Stomach (tissue), 9 donors: ENCODE results near the gene CSRP1. TPM values are rescaled to one million over a fixed set of nuclear protein-coding genes. Genes with fewer than 3 reads are reported as not detected.

Experiments
- DNase-seq, 2 donors: peaks; one replicate each; pipeline versions ENCODE4 v3.0.0 to v3.0.0-alpha.2; 2013 to 2019
- H3K27ac ChIP-seq, 5 donors: fragments of 200-600 bp in 4 of 5; sonication (generic) in 4 of 5; one replicate each; pipeline ENCODE4 v1.5.1; 2013 to 2019; ENCODE audit warnings: mild to moderate bottlenecking in 1 of 5, moderate library complexity in 1 of 5
- H3K27me3 ChIP-seq, 3 donors: fragments of 200-600 bp; sonication (generic); one replicate each; pipeline ENCODE4 v1.5.1; 2017 to 2019; ENCODE audit warnings: mixed run types in 1 of 3
- H3K36me3 ChIP-seq, 4 donors: fragments of 200-600 bp; sonication (generic); 1 replicate in 3 of 4; 2 replicates in 1 of 4; pipeline ENCODE4 v1.5.1; 2016 to 2019
- H3K4me1 ChIP-seq, 4 donors: fragments of 200-600 bp; sonication (generic); one replicate each; pipeline ENCODE4 v1.5.1; 2016 to 2019
- H3K4me3 ChIP-seq, 4 donors: fragments of 200-600 bp; sonication (generic) in 3 of 4; one replicate each; pipeline ENCODE4 v1.5.1; 2016 to 2019; ENCODE audit warnings: mild to moderate bottlenecking in 1 of 4
- H3K9me3 ChIP-seq, 4 donors: fragments of 200-600 bp; sonication (generic); one replicate each; pipeline ENCODE4 v1.5.1; 2016 to 2019
- CTCF ChIP-seq, 7 experiments: fragments of 450-650 bp in 4 of 7; fragments of 200-600 bp in 3 of 7; sonication (generic) in 3 of 7; IDR thresholded peaks; one replicate each; pipeline ENCODE4 v1.5.1; 2016 to 2019; ENCODE audit warnings: antibody characterized with exemption in 7 of 7, control low read depth in 2 of 7, mild to moderate bottlenecking in 1 of 7
- EP300 ChIP-seq: sonication (generic); formaldehyde crosslinking; IDR thresholded peaks from one replicate; pipeline ENCODE4 v1.6.1; 2017; ENCODE audit warnings: antibody characterized with exemption
- POLR2A ChIP-seq, 4 donors: fragments of 450-650 bp; IDR thresholded peaks; one replicate each; pipeline ENCODE4 v1.6.1; 2016; ENCODE audit warnings: antibody characterized with exemption in 4 of 4, control low read depth in 2 of 4, mild to moderate bottlenecking in 1 of 4, moderate library complexity in 1 of 4
- POLR2AphosphoS5 ChIP-seq, 3 donors: sonication (generic); formaldehyde crosslinking; IDR thresholded peaks; one replicate each; pipeline ENCODE4 v1.6.1; 2016; ENCODE audit warnings: antibody characterized with exemption in 3 of 3
- WGBS, 5 donors: extraction: QIAGEN DNeasy Blood & Tissue Kit in 3 of 5; methylation state at CpG; one replicate each; pipeline versions ENCODE4 v1.1.5 to v1.1.7; 2013 to 2018; 5-methylcytosine and 5-hydroxymethylcytosine counted together
- intact Hi-C: fragments of 100-400 bp; cut with DNase I; formaldehyde crosslinking; loops from one replicate; pipeline ENCODE4 v1.15.1; 2023; ENCODE audit warnings: low total_unique reads
- polyA plus RNA-seq, 3 donors: library from polyadenylated mRNA; stranded (reverse); fragments of 200-250 nt; gene quantifications; one replicate each; pipeline ENCODE4 v1.2.3, GENCODE V29; 2013
- total RNA-seq, 5 donors: library from RNA; depleted of rRNA; stranded (reverse); fragments of >200 nt; gene quantifications; one replicate each; pipeline versions ENCODE4 v1.1.0 to v1.2.3, GENCODE V29; 2014 to 2016
- donor health status: healthy with polysubstance abuse.
- donor health status: Bipolar disorder and iron deficiency.
- donor health status: healthy.

The CSRP1 gene
- total and polyA plus RNA-seq, 8 donors = 220 to 2,162 (median 528) TPM

- Histone ChIP-seq H3K27ac (peak overlapping the region in 4 of 5 donors; percentile 93 to 96 (median 95)), H3K36me3 (peaks cover 12 to 37% (median 25%) of the 10 kb centered on the region in 4 donors), H3K4me1 (peaks cover 70 to 99% (median 84%) of the 10 kb centered on the region in 4 donors), H3K4me3 (no peak overlapping the region), H3K27me3 (no peaks in the 10 kb centered on the region), H3K9me3 (no peaks in the 10 kb centered on the region)
- intact Hi-C loops = no loop called here
- 69 to 89% (median 84%) methylated on average over 3 of the region's 3 CpGs for WGBS, 5 donors
- TF ChIP-seq POLR2AphosphoS5 (IDR thresholded peaks at IDR 0.05) = peak in 1 of 3 donors; percentile 6
- no peak for TF ChIP-seq POLR2A (IDR thresholded peaks at IDR 0.05)
- no peak for TF ChIP-seq CTCF (IDR thresholded peaks at IDR 0.05)
- DNase-seq = no peak
Measured at GRCh38 chr1:201499191-201499590, 7.7 kb downstream of the CSRP1 start.

- intact Hi-C loops = no loop called here
- no peaks in the 10 kb centered on the region for H3K9me3 ChIP-seq
- no peak for DNase-seq
- H3K4me3 ChIP-seq = no peak overlapping the region
- peaks cover 71 to 100% (median 84%) of the 10 kb centered on the region in 4 donors for H3K4me1 ChIP-seq
- peaks cover 18 to 43% (median 28%) of the 10 kb centered on the region in 4 donors for H3K36me3 ChIP-seq
- H3K27ac ChIP-seq = peak overlapping the region in 4 of 5 donors; percentile 93 to 96 (median 95)
- WGBS, 5 donors = 61 to 94% (median 87%) methylated on average over 8 of the region's 8 CpGs
- TF ChIP-seq POLR2A (IDR thresholded peaks at IDR 0.05) = no peak
- TF ChIP-seq POLR2AphosphoS5 (IDR thresholded peaks at IDR 0.05) = peak in 1 of 3 donors; percentile 4
- H3K27me3 ChIP-seq = no peaks in the 10 kb centered on the region
Measured at GRCh38 chr1:201498621-201499020, 8.3 kb downstream of the CSRP1 start.

DNA sequence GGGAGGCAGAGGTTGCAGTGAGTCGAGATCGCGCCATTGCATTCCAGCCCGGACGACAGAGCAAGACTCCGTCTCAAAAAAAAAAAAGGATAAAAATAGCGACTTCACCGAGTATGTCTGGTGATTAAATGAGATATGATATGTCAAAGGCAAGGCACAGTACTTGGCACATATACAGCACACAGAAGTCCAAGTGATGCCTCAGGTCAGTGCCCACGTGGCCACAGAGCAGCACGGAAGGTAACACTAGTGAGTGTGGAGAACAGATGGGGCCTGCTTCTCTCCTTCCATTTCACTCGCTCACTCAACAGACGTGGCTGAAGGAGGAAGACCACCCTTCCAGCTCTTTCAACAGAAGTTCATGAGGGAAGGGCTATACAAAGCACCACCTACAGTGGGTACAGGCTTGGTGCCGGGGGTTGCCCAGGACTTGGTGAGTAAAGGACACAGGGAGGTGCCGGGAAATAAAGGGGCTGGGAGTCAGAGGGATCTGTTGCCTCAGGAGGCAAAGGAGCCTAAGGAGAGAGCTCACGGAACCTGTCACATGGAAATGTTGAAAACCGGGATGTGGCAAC, 8.9 kb downstream of the CSRP1 start:
- 82 to 92% (median 86%) methylated on average over 16 of the region's 16 CpGs for WGBS, 5 donors
- intact Hi-C loops = no loop called here
- TF ChIP-seq POLR2A (IDR thresholded peaks at IDR 0.05) (no peak), CTCF (IDR thresholded peaks at IDR 0.05) (no peak), POLR2AphosphoS5 (IDR thresholded peaks at IDR 0.05) (no peak), EP300 (no peak)
- H3K9me3 ChIP-seq = no peaks in the 10 kb centered on the region
- peaks cover 67 to 100% (median 86%) of the 10 kb centered on the region in 4 donors for H3K4me1 ChIP-seq
- DNase-seq = no peak
- H3K27me3 ChIP-seq = no peaks in the 10 kb centered on the region
- H3K4me3 ChIP-seq = no peak overlapping the region
- H3K27ac ChIP-seq = peak overlapping the region in 4 of 5 donors; percentile 93 to 96 (median 95)
- H3K36me3 ChIP-seq = peaks cover 24 to 49% (median 31%) of the 10 kb centered on the region in 4 donors

- 49 to 64% (median 59%) methylated on average over 8 of the region's 8 CpGs for WGBS, 5 donors
- intact Hi-C loops = no loop called here
- no peaks in the 10 kb centered on the region for H3K27me3 ChIP-seq
- TF ChIP-seq POLR2AphosphoS5 (IDR thresholded peaks at IDR 0.05) (no peak), POLR2A (IDR thresholded peaks at IDR 0.05) (no peak), CTCF (IDR thresholded peaks at IDR 0.05) (no peak), EP300 (no peak)
- no peak for DNase-seq
- peaks cover 50 to 100% (median 88%) of the 10 kb centered on the region in 4 donors for H3K4me1 ChIP-seq
- peak overlapping the region; percentile 56 to 96 (median 95) for H3K27ac ChIP-seq
- H3K9me3 ChIP-seq = no peaks in the 10 kb centered on the region
- H3K36me3 ChIP-seq = peaks cover 24 to 56% (median 34%) of the 10 kb centered on the region in 4 donors
- no peak overlapping the region for H3K4me3 ChIP-seq
Measured at GRCh38 chr1:201496296-201496690, 10.6 kb downstream of the CSRP1 start.
